Fibroblast of peridontal ligament (primary cell): ENCODE results near the gene SRPX2.

Experiments
- DNase-seq: peaks from one replicate; pipeline ENCODE4 v3.0.0-alpha.2; 2010; ENCODE audit errors: extremely low read depth

The SRPX2 gene, protein sequence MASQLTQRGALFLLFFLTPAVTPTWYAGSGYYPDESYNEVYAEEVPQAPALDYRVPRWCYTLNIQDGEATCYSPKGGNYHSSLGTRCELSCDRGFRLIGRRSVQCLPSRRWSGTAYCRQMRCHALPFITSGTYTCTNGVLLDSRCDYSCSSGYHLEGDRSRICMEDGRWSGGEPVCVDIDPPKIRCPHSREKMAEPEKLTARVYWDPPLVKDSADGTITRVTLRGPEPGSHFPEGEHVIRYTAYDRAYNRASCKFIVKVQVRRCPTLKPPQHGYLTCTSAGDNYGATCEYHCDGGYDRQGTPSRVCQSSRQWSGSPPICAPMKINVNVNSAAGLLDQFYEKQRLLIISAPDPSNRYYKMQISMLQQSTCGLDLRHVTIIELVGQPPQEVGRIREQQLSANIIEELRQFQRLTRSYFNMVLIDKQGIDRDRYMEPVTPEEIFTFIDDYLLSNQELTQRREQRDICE

DNA sequence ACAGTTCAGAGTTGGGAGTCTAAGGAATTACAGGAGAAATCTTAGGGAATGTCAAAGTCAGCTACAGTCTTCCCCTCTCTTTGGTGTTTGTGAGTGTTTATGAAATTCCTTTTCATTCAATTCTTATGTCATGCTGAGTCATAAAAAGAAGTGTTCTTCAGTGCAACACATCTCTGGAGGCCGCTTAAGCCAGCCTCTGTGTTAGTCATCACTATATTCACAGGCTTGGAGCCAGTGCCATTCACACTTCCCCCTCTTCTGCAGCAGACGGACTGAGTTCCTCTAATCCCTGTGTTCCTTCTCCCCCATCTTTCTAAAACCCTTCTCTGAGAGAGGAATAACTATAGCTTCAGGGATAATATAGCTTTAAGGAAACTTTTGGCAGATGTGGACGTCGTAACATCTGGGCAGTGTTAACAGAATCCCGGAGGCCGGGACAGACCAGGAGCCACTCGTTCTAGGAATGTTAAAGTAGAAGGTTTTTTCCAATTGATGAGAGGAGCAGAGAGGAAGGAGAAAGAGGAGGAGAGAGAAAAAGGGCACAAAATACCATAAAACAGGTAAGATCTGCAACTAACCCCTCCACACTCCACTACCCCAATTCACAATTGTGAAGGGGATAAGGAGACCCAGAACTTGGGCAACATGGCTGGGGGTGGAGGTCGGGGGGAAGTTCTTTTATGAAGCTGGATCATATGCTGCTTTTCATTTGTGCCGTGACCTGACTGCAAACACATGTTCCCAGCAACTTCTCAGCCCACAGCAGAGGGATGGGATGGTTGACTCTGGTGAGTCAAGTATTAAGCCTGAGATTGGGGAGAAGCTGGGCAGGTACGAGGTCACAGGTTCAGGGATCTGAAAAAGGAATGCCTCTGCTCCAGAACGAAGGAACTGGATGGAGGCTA is at the start of gene SRPX2:
TSS of gene SRPX2 (plus strand) at position 244 of the 905 bp plus-strand sequence. CDS start 2,124 bp downstream, outside the sequence.
- DNase-seq = peak; percentile 90

DNA sequence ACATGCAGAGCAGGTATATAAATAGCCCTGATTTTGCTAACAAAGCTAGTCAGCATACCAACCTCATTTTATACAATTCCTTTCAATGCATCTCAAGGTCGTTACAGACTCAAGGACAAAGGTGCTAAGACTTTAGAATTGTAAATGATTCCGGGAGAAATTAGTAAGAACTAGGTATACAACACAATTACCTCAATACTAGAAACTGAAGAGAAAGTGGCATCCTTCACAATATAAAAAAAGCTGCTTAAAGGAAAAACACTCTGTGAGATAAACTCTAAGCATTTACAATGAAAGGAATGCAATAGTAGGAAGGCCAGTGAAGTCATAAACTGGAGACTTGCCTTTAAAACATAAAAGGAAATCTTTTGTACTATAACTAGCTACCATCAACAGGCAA is 47.4 kb upstream of the SRPX2 start:
- no peak for DNase-seq

DNA sequence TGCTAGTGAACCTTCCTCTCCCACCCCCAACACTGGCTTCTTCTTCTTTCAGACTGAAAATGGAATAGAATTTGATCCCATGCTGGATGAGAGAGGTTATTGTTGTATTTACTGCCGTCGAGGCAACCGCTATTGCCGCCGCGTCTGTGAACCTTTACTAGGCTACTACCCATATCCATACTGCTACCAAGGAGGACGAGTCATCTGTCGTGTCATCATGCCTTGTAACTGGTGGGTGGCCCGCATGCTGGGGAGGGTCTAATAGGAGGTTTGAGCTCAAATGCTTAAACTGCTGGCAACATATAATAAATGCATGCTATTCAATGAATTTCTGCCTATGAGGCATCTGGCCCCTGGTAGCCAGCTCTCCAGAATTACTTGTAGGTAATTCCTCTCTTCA is 44.5 kb upstream of the SRPX2 start:
- no peak for DNase-seq

DNA sequence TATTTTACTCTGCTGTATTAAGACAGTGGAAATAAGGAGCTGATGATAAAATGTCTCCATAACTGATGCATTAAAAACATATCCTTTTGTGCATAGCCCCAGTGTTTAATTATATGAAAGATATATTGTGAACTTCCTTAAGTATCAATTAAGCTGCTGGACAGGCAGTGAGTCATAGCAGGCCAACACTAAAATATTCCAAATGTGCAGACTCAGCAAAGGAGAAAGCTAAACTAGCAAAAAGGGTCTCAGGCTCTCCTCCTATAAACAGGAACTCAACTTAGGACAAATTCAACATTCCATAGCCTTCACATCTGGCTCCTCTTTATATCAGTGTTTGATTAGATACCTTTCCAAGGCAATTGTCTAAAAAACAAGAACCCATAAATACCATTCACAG is 43.7 kb upstream of the SRPX2 start:
- no peak for DNase-seq

DNA sequence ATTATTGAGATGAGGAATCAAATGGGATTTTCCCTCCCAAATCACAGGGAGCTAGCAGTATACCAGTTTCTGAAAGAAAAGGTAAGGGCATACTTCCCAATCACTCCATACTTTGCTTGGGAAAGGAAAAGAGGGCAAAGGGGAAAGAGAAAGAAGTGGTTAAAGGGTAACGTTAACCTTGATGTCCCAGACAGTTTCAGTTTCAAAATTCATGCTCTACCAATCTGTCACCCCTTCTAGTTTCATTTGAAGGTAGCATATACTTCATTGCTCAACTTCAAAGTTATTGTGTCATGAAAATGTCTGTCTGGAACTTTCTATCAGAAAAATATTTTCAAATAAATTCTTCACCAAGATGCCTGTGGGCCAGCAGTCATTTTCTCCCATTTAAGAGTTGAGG is 43.2 kb upstream of the SRPX2 start:
- no peak for DNase-seq

DNA sequence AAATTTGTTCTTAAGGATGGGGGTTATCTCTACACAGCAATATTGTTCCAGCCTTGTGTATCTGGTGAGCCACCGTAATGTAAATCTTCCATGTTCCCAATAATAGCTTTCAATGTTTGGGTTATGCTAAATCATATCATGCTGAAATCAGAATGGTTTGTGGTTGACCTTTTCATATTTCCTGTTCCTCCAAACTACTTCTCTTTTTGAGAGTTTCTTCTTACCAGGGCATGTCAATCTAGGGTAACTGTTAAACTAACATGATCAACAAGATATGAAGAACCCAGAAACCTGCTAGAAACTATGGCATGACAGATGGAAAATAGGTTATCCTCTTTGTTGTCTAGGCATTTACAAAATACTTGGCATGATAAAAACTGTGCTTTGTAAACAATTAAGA is 37.2 kb upstream of the SRPX2 start:
- no peak for DNase-seq

DNA sequence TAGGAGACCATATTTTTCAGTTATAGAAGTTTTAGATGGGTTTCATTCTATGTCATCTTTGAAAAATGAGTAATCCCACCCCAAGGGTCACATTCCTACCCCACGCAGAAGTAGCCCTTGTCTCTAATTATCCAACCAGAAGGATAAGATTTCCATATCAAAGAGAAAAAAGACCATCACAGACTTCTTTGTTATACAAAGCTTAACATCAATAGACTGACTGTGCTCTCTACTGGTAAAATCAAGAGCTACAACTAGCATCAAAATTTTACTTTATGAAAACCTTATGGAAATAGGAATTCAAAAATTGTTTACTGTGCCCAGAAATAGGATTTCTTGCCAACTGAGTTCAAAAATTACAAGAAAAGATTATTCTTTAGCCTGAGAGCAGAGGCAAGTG is 34.4 kb upstream of the SRPX2 start:
- peak; percentile 7 for DNase-seq

DNA sequence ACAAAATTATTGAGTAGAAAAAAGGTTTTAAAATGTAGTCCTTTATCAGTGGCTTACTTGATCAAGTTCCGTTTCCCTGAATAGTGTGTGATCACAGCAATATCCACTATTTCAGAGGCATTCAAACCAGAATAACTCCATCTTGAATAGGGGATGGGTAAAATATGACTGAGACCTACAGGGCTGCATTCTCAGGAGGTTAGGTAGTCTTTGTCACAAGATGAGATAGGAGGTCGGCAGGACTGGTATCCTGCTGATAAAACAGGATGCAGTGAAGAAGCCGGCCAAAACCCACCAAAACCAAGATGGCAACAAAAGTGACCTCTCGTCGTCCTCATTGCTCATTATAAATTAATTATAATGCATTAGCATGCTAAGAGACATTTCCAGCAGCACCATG is 32.0 kb upstream of the SRPX2 start:
- DNase-seq = no peak

DNA sequence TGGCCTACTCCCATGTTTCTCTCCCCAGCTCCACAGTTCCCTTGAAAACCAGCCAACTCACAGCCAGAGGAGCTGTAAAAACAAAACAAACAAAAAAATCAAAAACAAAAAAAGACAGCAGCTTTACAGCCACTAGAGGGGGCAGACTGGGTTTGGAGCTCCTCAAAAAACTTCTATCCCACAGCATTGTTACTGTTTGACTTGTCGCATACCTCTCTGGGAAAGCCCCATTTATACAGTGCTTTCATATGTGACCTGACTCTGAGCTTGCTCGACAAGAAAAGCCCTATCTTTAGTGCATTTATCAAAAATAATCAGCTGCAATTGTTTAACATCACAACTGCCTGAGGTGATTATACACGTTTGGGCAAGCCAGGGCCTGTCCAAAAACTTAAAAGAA is 29.0 kb upstream of the SRPX2 start:
- DNase-seq = peak; percentile 66

DNA sequence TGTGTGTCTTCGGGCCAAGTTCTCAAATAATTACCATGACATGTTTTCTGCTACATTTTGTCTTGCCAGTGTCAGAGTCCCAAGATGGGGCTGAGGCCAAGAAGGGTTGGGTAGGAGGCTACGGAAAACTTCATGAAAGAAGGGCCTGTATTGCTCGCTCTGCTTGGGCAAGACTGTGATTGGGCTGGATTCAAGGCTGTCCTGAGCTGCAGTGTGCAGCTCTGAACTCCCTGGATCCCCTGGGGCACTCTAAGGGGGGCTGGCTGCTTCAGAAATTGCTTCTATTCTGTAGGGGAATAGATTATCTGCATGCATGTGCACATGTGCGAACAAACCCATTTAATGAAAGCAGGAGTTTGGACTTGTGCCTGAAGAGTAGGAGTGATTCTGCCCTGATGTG is 21.0 kb upstream of the SRPX2 start:
- DNase-seq = no peak

DNA sequence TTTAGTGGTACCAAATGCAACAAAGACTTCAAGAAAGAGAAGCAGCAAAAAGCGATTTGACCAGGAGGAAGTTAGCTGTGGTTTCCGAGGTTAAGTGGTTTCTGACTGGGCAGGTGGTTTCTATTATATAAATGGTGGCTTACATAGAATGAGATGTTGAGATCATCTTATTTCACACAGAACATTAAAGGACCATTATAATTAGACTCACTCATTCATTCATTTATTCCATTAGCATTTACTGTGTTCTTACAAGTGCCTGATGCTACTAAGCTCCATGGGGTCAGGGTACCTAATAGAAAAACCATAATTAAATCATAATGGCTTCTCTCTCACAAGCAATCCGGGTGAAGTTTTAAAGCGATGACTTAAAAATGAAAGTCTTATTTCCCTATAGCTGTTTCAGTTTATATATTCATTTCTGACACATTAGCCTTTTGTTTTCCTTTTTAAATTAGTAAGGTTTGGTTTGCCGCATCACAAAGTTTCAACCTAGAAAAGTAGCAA is 18.0 kb upstream of the SRPX2 start:
- peak; percentile 28 for DNase-seq

DNA sequence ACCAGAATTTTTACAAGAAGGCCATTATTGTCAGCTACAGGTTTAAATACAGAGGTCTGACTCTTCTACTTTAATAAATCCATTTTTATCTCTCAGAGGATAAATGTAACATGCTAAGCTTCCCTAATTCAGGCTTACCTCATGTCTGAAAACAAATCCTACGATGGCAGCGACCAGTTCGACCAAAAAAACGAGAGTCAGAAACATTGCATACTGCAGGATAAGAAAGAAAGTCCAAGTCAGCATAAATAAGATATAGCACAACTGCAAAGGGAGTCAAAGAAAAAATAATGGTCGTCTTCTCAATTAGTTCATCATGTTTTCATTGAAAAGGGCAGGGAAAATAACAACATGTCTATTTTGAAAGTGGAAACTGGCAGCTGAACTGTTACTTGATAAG is 9.0 kb upstream of the SRPX2 start:
- DNase-seq = no peak

DNA sequence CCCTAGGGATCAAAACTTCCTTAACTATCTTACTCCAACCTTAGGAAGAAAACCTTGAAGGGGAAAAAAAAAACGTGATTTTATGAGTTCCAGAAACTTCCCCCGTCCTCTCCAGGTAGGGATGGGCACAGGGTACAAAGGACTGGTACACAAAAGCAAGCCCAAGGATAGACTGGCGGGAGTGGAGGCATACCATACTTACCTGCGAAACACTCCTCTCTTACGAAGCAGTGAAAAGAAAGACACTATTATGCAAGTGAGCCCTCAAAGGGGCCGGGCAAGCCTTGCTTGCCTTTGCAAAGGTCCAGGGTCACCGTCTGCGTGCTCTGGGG is 8.0 kb upstream of the SRPX2 start:
- DNase-seq = no peak

DNA sequence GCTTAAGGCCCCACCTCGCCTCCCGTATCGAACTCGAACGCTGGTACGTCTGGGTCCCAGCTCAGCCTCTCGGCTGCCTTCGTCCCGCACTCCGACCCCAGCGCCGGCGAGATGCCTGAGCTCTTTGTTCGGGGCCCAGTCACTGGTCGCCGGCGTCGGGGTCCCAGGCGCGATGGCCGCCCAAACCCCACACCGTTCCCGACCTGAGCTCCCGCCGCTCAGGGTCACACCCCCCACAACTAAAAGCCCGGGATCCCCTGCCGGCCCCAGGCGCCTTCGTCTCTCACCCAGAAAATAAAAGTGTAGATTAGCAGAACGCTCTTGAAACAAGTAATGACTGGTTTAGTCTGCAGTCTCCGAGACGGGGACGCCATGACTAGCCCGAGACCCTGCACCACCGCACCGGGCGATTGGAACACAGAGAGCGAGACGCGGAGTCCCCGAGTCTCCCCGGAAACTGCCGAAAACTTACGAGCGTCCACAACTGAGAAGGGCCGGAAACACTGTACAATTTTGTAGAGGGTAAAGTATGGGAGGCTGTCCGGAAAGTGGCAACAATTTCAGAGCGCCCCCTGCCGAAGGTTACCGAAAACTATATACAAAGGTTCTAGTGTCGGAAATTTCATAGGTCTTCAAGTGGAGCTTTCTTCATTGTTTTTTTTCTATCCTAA is 7.5 kb upstream of the SRPX2 start, which contains the start of gene TSPAN6:
TSS of gene TSPAN6 (minus strand) at position 486 of the 671 bp plus-strand sequence. CDS start at position 374, 112 bp downstream.
- DNase-seq = peak; percentile 89

DNA sequence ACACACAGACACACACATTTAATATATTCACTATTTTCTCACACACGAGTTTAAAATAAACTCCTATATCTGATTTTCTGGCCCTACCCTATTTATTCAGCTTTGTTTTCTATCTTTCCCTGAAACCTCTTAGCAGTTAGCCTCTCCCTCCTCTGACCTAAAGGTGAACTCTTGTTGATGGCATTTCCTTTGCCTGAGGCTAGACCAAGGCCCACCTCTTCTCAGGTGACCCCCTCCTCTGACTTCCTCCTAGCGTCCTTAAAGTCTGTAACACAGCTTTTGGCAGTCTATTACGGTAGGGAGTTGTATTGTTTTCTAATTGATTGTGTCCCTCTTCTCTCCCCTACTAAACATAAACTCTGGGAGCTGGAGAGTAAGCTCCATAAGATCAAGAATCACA is 1.7 kb upstream of the SRPX2 start:
- DNase-seq = no peak

DNA sequence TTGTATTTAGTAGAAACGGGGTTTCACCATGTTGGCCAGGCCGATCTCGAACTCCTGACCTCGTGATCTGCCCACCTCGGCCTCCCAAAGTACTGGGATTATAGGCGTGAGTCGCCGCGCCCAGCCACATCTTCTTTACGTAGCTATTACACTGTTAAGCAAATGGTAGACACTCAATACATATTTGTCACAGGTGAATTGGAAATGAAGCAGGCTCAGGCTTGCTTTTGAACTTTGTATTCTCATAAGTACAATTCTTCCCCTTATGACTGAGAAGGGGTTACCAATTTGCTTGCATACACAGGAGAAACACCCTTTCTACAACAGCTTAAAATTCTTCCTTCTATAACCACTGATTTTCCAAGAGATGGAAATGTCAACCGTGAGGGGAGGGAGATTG is 787 bp upstream of the SRPX2 start:
- no peak for DNase-seq

DNA sequence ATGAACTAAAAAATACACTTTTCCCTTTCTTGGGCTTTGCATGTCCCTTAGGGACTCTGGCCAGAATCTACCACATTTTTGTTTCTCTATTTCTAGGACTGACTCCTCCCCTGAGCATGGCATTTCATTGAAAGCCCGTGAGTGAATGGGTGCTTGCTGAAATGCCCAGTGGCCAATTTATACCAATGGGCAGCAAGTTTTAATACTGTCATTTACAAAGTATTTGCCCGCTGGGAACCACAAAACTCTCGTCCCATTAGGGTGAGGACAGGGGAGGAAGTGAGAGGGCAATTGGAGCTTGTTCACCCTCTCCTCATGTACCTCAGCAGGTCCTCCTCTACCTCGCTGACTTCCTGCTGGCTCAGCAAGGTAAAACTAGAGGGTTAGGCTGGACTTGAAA is 1.1 kb downstream of the SRPX2 start:
- peak; percentile 30 for DNase-seq

DNA sequence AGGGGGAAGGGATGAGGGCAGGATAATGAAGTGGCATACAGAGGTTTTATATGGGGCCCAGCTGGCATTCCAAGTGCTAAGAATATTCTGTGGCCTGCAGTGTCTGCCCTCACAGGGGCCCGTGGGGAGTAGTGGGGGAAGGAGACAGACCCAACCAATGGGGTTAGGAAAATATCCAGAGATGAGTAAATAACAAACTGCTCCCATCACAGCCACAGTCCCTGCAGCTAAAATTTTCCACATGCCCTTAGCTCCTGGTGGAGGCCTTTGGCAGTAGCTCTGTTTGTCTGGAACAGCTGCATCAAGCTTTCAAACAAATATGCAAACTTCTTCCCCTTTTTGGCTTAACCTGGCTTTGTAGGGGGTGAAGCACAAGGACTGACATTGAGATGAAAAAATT is 3.1 kb downstream of the SRPX2 start:
- DNase-seq = peak; percentile 41

DNA sequence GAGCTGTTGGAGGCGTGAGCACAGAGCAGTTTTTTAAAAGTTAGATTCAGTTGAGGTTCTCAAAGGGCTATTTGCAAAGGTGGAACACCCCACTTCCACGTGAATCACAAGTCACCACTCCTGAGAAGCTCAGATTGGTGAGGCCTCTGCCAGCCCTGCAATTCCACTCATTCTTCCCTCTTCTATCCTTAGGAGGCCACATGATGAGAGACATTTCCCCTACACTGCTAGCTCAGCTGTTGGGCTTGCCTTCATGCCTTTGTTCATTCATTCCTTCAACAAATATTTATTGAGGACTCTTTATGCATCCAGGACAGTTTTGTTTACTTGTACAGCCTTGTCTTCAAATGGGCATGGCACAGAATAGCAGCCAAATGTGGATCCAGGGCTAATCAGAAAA is 3.7 kb downstream of the SRPX2 start:
- no peak for DNase-seq

DNA sequence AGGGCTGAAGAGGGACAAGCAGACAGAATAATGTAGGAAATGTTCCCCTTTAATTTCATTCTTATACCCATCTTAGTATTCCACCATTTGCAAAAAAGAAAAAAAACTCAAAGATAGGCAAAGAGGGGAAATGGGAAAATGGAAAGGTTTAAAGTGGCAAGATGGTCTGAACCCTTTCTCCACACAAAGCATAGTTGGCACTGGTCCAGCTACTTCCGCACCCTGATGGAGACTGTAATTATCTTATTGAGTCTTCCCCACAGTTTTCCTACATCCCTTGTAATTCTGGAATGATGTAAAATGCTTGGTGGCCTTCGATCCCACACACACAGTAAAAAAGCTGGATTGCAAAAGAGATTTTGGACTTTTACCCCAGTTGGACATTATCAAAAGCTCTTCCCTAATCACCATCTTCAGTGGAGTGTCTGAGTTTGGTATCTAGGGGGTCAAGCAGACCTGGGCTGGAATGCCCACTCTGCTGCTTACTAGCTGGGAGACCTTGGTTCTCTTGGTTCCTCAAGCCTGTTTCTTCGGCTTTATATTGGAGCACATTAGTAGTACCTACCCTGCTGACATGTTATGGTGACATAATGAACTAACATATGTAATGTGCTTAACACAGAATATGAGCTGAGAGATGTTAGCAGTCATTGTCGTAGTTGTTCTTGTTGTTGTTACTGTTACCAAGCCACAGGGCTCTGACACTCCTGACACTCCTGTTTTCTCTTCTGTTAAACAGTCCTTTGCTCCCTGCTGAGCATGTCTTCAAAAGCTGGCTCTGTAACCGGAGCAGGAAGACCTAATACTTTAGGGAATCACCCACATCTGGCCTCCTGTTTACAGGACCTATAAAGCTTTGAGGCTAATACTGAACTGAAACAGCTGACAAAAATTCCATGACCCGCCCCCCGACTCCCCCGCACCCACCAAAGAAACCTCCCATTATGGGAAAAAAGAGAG is 4.7 kb downstream of the SRPX2 start:
- DNase-seq = peak; percentile 75
